ENCODE results near the gene SAMD10. TPM values are rescaled to one million over a fixed set of nuclear protein-coding genes. Genes with fewer than 3 reads are reported as not detected.

The SAMD10 gene
- total and polyA plus RNA-seq, 3 donors from 2014 or later = 3.9 to 10.7 (median 6.2) TPM

GRCh38 chr20:64024141-64024990, 44.9 kb upstream of the SAMD10 start:
- Histone ChIP-seq H3K36me3 (ENCODE audit: low read depth, missing control alignments) (peaks cover 4% of the 10 kb centered on the region), H3K27ac (no peak overlapping the region), H3K27me3 (no peaks in the 10 kb centered on the region), H3K9me3 (no peaks in the 10 kb centered on the region), H3K4me1 (no peaks in the 10 kb centered on the region), H3K4me3 (no peak overlapping the region)
- 89 to 95% methylated on average over 15 to 17 of the region's 17 CpGs for WGBS, 2 donors
- no peak for DNase-seq
- no peak for TF ChIP-seq CTCF (IDR thresholded peaks at IDR 0.05)
- no peak for TF ChIP-seq POLR2A (IDR thresholded peaks at IDR 0.05)
- intact Hi-C loops (cut with DNase I; ENCODE audit: low total_unique reads) = no loop called here

- Histone ChIP-seq H3K27ac (no peak overlapping the region), H3K4me1 (no peaks in the 10 kb centered on the region), H3K9me3 (no peaks in the 10 kb centered on the region), H3K27me3 (no peaks in the 10 kb centered on the region), H3K36me3 (ENCODE audit: low read depth, missing control alignments) (peaks cover 4% of the 10 kb centered on the region), H3K4me3 (no peak overlapping the region)
- 88 to 90% methylated on average over 11 to 15 of the region's 15 CpGs for WGBS, 2 donors
- no peak for DNase-seq
- TF ChIP-seq POLR2A (IDR thresholded peaks at IDR 0.05) (no peak), CTCF (IDR thresholded peaks at IDR 0.05) (no peak)
- intact Hi-C loops (cut with DNase I; ENCODE audit: low total_unique reads) = no loop called here
These were observed 44.1 kb upstream of the SAMD10 start for GRCh38 chr20:64023361-64024140.

GRCh38 chr20:64022671-64023360, 43.4 kb upstream of the SAMD10 start:
- H3K27me3 ChIP-seq = no peaks in the 10 kb centered on the region
- TF ChIP-seq POLR2A (IDR thresholded peaks at IDR 0.05) = no peak
- TF ChIP-seq CTCF (IDR thresholded peaks at IDR 0.05) = no peak
- intact Hi-C loops (cut with DNase I; ENCODE audit: low total_unique reads) = no loop called here
- no peaks in the 10 kb centered on the region for H3K4me1 ChIP-seq
- H3K36me3 ChIP-seq (ENCODE audit: low read depth, missing control alignments) = peaks cover 4% of the 10 kb centered on the region
- 92 to 96% methylated on average over 17 of the region's 17 CpGs for WGBS, 2 donors
- no peaks in the 10 kb centered on the region for H3K9me3 ChIP-seq
- DNase-seq = no peak
- H3K4me3 ChIP-seq = no peak overlapping the region
- no peak overlapping the region for H3K27ac ChIP-seq

- no peak for DNase-seq
- intact Hi-C loops (cut with DNase I; ENCODE audit: low total_unique reads) = no loop called here
- WGBS, 2 donors = 91 to 93% methylated on average over 21 to 35 of the region's 36 CpGs
- TF ChIP-seq POLR2A (IDR thresholded peaks at IDR 0.05) (no peak), CTCF (IDR thresholded peaks at IDR 0.05) (no peak)
- Histone ChIP-seq H3K27ac (no peak overlapping the region), H3K4me1 (no peaks in the 10 kb centered on the region), H3K9me3 (no peaks in the 10 kb centered on the region), H3K4me3 (no peak overlapping the region), H3K27me3 (no peaks in the 10 kb centered on the region), H3K36me3 (ENCODE audit: low read depth, missing control alignments) (no peaks in the 10 kb centered on the region)
These were observed 41.9 kb upstream of the SAMD10 start for GRCh38 chr20:64021124-64021975.

All from testis (tissue), 3 donors.